ENCODE results near the gene DCP1B. TPM values are rescaled to one million over a fixed set of nuclear protein-coding genes. Genes with fewer than 3 reads are reported as not detected.

The DCP1B gene
- total RNA-seq, 1 experiment from 2014 or later, result 4.8 TPM

DNA sequence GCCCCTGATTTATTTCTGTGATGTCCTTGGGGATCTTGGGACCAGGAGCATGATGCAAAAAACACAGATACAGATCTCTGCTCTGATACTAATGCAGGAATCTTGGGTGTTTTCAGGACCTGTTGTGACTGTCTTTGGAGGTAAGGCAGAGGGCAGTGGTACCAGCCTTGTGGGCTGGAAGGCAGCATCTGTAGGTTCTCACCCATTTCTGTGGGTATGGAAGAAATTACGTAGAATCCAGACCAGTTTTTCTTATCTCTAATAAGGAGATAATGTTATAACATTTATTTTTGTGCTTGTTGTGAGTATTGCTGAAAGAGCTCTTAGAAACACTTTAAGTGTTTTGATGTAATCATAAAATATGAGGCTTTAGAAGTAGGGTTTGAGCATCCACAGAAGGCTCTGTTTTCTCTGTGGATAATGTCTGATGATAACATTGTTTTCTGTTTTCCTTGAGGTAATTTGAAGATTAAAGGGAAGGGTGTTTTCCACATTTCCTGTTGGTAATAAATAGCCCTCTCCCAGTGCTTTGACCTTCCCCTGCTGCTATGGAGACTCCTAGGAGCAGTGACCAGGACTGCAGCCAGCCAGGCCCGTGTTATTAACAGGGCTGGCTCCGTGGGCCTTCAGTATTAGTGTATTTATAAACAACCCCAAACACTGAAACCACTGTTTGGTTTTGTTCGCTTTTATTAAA, 9.4 kb upstream of the DCP1B start:
- no peaks in the 10 kb centered on the region for H3K4me1 ChIP-seq (ENCODE audit: control insufficient read depth, insufficient read depth, low read length)
- ChIA-PET POLR2A (no interaction called here), CTCF (no interaction called here)
- no peak overlapping the region for H3K27ac ChIP-seq (ENCODE audit: low read length)
- no peaks in the 10 kb centered on the region for H3K27me3 ChIP-seq (ENCODE audit: control insufficient read depth, insufficient read depth, low read length)
- DNase-seq (ENCODE audit: low read depth, low spot score) (no peak), ATAC-seq (no peak)
- H3K36me3 ChIP-seq (ENCODE audit: control insufficient read depth, insufficient read depth, low read length), result no peaks in the 10 kb centered on the region
- no peaks in the 10 kb centered on the region for H3K9me3 ChIP-seq (ENCODE audit: control insufficient read depth, insufficient read depth, low read depth, low read length)
- H3K4me3 ChIP-seq (ENCODE audit: low read depth in 2 of 2, low read length in 2 of 2), result no peak overlapping the region
- no peak for TF ChIP-seq TCF7L2 (IDR thresholded peaks at IDR 0.05; ENCODE audit: low read depth, low read length)
- TF ChIP-seq, protein P1, sequence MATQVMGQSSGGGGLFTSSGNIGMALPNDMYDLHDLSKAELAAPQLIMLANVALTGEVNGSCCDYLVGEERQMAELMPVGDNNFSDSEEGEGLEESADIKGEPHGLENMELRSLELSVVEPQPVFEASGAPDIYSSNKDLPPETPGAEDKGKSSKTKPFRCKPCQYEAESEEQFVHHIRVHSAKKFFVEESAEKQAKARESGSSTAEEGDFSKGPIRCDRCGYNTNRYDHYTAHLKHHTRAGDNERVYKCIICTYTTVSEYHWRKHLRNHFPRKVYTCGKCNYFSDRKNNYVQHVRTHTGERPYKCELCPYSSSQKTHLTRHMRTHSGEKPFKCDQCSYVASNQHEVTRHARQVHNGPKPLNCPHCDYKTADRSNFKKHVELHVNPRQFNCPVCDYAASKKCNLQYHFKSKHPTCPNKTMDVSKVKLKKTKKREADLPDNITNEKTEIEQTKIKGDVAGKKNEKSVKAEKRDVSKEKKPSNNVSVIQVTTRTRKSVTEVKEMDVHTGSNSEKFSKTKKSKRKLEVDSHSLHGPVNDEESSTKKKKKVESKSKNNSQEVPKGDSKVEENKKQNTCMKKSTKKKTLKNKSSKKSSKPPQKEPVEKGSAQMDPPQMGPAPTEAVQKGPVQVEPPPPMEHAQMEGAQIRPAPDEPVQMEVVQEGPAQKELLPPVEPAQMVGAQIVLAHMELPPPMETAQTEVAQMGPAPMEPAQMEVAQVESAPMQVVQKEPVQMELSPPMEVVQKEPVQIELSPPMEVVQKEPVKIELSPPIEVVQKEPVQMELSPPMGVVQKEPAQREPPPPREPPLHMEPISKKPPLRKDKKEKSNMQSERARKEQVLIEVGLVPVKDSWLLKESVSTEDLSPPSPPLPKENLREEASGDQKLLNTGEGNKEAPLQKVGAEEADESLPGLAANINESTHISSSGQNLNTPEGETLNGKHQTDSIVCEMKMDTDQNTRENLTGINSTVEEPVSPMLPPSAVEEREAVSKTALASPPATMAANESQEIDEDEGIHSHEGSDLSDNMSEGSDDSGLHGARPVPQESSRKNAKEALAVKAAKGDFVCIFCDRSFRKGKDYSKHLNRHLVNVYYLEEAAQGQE (IDR thresholded peaks at IDR 0.05; ENCODE audit: insufficient read depth in 1 of 2, low read depth in 2 of 2, low read length in 1 of 2), result no peak
- no peak for TF ChIP-seq SIN3A (IDR thresholded peaks at IDR 0.05; ENCODE audit: borderline replicate concordance, insufficient read depth, low read depth, low read length)
- TF ChIP-seq, protein P2, sequence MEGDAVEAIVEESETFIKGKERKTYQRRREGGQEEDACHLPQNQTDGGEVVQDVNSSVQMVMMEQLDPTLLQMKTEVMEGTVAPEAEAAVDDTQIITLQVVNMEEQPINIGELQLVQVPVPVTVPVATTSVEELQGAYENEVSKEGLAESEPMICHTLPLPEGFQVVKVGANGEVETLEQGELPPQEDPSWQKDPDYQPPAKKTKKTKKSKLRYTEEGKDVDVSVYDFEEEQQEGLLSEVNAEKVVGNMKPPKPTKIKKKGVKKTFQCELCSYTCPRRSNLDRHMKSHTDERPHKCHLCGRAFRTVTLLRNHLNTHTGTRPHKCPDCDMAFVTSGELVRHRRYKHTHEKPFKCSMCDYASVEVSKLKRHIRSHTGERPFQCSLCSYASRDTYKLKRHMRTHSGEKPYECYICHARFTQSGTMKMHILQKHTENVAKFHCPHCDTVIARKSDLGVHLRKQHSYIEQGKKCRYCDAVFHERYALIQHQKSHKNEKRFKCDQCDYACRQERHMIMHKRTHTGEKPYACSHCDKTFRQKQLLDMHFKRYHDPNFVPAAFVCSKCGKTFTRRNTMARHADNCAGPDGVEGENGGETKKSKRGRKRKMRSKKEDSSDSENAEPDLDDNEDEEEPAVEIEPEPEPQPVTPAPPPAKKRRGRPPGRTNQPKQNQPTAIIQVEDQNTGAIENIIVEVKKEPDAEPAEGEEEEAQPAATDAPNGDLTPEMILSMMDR (IDR thresholded peaks at IDR 0.05), result no peak
- no peak for TF ChIP-seq POLR2AphosphoS5 (IDR thresholded peaks at IDR 0.05; ENCODE audit: low read depth, low read length)
- intact Hi-C loops (cut with micrococcal nuclease; ENCODE audit: unreplicated experiment), result no loop called here
- no TSS peak for BruUV-seq (replicated peaks)
- in situ Hi-C loops (cut with HindIII; ENCODE audit: low pct_unique_long_range_greater_than_20kb, low sequenced_read_pairs), result no loop called here

DNA sequence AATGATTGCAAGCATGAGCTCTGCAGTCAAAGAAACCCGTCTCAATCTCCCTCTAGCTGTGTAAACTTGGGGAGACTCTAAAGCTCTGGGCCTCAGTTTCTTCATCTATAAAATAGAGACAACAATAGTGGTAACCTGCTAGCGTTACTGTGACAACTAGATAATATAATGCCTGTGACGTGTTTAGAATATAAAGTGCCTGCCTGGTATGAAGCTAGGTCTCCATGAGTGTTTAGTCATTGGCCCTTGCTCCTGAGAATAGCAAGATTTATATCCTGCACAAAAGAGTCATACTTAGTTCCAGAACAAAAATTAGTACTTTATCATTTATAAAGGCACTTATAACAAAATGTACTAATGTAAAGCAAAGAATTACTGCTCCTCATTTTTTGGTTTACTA, 8.8 kb upstream of the DCP1B start:
- ChIA-PET CTCF (no interaction called here), POLR2A (interaction anchor here (0.5 kb wide), 1 partner anchor 30 kb away, joined by 12 read pairs; no protein-coding TSS in a partner anchor)
- in situ Hi-C loops (cut with HindIII; ENCODE audit: low pct_unique_long_range_greater_than_20kb, low sequenced_read_pairs), result no loop called here

More for the DNA sequence above, 8.8 kb upstream of the DCP1B start:
- ATAC-seq (no peak), DNase-seq (ENCODE audit: low read depth, low spot score) (no peak)
- no peak overlapping the region for H3K27ac ChIP-seq (ENCODE audit: low read length)
- no peaks in the 10 kb centered on the region for H3K27me3 ChIP-seq (ENCODE audit: control insufficient read depth, insufficient read depth, low read length)
- H3K9me3 ChIP-seq (ENCODE audit: control insufficient read depth, insufficient read depth, low read depth, low read length), result no peaks in the 10 kb centered on the region
- TF ChIP-seq, protein P2 (IDR thresholded peaks at IDR 0.05), result no peak
- TF ChIP-seq POLR2AphosphoS5 (IDR thresholded peaks at IDR 0.05; ENCODE audit: low read depth, low read length) (no peak), SIN3A (IDR thresholded peaks at IDR 0.05; ENCODE audit: borderline replicate concordance, insufficient read depth, low read depth, low read length) (no peak), TCF7L2 (IDR thresholded peaks at IDR 0.05; ENCODE audit: low read depth, low read length) (no peak)
- TF ChIP-seq, protein P1 (IDR thresholded peaks at IDR 0.05; ENCODE audit: insufficient read depth in 1 of 2, low read depth in 2 of 2, low read length in 1 of 2), result no peak
- H3K4me3 ChIP-seq (ENCODE audit: low read depth in 2 of 2, low read length in 2 of 2), result no peak overlapping the region
- intact Hi-C loops (cut with micrococcal nuclease; ENCODE audit: unreplicated experiment), result no loop called here
- BruUV-seq (replicated peaks), result no TSS peak
- H3K4me1 ChIP-seq (ENCODE audit: control insufficient read depth, insufficient read depth, low read length), result no peaks in the 10 kb centered on the region
- H3K36me3 ChIP-seq (ENCODE audit: control insufficient read depth, insufficient read depth, low read length), result no peaks in the 10 kb centered on the region
